Purkinje cell (primary cell): Measurements from ENCODE around the gene TBC1D10B. TPM values are rescaled to one million over a fixed set of nuclear protein-coding genes. Genes with fewer than 3 reads are reported as not detected.

Experiments used
- polyA plus RNA-seq: library from polyadenylated mRNA; unstranded; fragments of >200 nt; fragmentation: Nextera tagmentation; gene quantifications from 2 replicates; pipeline ENCODE4 v1.2.1, GENCODE V29; 2014

TBC1D10B gene, protein sequence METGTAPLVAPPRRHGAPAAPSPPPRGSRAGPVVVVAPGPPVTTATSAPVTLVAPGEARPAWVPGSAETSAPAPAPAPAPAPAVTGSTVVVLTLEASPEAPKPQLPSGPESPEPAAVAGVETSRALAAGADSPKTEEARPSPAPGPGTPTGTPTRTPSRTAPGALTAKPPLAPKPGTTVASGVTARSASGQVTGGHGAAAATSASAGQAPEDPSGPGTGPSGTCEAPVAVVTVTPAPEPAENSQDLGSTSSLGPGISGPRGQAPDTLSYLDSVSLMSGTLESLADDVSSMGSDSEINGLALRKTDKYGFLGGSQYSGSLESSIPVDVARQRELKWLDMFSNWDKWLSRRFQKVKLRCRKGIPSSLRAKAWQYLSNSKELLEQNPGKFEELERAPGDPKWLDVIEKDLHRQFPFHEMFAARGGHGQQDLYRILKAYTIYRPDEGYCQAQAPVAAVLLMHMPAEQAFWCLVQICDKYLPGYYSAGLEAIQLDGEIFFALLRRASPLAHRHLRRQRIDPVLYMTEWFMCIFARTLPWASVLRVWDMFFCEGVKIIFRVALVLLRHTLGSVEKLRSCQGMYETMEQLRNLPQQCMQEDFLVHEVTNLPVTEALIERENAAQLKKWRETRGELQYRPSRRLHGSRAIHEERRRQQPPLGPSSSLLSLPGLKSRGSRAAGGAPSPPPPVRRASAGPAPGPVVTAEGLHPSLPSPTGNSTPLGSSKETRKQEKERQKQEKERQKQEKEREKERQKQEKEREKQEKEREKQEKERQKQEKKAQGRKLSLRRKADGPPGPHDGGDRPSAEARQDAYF
- polyA plus RNA-seq, result 4.2 and 5.3 TPM in 2 replicates

DNA sequence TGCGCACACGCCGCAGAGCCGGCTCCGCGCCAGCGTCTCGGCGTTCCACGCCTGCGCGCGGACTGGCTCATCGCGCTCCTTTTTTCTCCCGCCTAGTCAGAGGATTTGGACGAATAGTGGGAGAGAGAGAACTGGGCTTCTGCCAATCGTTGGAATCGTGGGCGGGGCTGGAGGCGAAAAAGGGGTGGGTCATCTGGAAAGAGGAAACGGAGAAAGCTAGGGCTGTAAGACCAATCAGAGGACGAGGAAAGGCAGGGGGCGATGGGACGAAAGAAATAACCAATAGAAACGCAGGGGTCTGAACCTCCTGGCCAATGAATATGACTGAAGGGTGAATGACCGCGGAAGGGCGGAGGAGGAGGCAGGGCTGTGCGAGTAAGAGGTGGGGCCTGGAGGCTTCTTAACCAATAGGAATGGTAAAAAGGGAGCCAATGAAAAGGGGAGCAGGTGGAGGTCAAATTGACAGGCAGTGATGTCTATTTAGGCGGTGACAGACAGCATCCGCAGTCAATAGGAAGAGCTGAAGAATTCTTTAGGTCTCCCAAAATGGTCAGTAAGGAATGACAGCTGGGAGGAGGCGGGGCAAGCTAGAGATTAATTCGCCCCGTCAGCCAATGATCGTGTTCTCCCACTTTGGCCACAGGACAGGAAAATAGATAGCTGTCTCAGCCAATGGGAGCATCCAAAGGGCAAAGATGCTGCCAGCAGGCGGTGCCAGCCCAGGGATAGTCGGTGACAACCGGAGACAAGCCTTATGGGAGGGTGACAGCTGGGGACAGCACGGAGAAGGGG, at the start of gene TBC1D10B:
Gene TBC1D10B, minus strand, starts transcription at position 39 of the 792 bp plus-strand sequence. CDS start 311 bp downstream, outside the sequence.

DNA sequence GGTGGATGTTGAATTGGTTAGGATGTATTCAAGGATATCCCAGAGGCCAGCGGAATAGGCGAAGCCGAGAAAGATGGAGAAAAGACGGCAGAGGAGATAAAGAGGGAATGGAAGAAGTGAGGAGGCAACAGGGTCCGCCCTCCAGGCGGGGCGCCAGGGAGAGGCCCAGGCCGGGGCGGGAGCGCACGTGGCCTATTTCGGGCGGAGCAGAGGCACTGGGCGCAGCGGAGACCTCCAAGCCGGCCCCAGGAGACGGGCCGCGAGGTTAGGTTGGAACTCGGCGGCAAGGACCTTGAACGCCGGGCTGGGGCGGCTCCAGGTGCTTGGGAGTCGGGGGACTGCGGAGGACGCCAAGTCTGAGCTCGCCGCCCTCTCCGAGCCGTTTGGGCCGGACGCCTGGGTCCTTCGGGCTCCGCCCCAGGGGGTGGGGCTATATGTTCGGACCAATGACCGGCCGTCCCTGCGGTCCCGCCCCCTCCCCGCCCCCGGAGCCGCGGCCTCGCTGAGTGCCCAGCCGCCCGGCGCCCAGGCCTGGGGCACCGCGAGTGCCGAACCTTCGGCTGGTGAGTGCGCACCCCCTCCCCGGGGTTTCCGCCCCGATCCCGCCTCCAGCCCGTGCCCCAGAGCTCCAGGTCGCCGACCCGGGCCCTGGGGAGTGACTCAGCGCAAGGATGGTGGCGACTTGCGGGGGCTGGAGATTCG, 37.0 kb upstream of the TBC1D10B start, which contains the start of gene ZNF771:
Gene ZNF771, plus strand, starts transcription at position 505 of the 702 bp plus-strand sequence. CDS start 448 bp downstream, outside the sequence.

DNA sequence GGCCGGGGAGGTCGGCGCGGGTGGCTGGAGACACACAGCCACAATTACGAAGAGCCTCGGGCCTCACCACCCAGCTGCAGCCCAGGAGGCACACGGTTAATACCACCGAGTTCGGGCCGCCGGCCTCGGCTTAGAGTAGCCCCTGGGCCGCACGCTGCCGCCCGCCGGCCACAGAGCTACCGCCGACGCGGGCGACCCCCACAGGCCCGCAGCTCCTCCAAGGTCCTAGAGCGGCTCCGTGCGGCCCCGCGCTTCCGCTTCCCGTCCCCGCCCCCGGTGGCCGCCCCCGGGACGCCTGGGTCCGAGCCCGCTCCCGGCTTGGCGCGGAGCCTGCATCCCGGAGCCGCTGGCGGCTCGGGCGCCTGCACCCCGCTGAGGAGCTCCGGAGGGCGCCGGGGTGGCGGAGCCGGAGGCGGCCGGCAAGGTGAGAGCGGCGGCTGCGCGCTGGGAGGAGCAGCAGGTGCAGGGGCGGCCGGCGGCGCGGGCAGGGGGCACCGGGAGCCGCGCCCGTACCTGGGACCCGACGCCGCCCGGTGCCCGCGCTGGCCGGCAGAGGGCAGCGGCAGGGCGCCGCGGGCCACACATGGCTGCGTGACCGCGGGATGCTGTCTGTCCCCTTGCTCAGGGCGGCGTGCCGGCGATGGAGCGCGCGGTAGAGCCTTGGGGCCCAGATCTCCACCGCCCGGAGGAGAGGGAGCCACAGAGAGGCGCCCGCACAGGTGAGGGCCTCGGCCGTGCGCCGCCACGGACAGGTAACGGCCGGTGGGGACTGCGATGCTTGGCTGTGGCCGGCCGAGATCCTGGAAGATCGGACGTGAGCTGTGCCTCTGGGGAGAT, 25.1 kb upstream of the TBC1D10B start, which contains the start of gene ZNF48:
Gene ZNF48, plus strand, starts transcription at position 266 of the 837 bp plus-strand sequence. Its CDS starts 375 bp downstream, at position 641.

DNA sequence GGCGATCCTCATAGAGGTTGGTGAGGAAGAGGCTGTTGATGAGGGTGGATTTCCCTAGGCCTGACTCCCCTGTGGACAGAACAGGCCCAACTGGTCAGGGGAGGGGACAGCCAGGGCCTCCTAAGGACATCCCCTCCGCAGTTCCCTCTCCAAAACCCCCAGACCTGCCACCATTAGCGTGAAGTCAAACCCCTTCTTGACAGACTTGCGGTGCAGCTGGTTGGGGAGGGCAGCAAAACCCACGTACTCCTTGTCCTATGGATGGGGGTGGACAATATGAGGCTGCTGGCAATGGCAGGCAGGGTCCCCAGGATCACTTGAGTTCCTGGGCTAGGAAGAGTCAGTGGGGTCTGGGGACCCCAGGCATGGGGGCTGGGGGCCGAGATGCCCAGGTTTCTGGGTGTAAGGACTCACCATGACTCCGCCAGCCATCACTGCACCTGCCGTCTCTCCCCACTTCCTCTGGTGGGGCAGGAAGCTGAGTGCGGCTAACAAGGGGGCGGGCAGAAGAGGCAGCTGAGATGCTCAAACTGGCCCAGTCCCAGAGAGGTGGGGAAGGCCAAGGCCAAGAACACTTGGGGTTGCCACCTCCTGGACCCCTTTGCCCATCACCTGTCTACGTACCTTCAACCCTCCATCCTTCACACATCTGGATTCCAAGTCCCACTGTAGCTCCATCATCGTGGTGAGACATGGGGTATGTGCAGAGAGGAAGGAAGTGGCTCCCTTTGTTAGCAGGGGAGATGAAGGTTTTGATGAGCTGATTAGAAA, 12.0 kb upstream of the TBC1D10B start, which contains the start of gene SEPTIN1:
Gene SEPTIN1, minus strand, starts transcription at position 451 of the 771 bp plus-strand sequence. Its CDS starts 19 bp downstream, at position 432.

DNA sequence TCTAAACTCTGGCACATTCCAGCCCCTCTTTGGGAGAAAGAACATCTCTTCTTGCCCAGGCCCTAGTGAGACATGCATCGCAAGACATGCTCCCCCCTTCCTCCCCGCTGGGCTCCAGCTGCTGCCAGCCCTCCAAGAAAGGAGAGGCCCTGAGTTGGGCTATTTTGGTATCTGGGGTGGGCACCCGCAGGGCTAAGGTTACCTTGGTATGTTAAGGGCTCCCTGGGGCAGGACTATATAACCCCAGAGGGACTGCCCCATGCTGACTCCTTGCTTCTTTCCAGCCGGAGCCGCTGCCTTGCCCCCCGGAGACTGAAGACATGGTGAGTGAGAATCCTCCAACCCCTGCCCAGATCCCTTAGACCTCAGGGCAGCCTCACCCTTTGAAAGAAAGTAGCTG, 4.2 kb upstream of the TBC1D10B start, which contains the start of gene MYL11:
Gene MYL11, plus strand, starts transcription at position 265 of the 400 bp plus-strand sequence. Its CDS starts 56 bp downstream, at position 321.

DNA sequence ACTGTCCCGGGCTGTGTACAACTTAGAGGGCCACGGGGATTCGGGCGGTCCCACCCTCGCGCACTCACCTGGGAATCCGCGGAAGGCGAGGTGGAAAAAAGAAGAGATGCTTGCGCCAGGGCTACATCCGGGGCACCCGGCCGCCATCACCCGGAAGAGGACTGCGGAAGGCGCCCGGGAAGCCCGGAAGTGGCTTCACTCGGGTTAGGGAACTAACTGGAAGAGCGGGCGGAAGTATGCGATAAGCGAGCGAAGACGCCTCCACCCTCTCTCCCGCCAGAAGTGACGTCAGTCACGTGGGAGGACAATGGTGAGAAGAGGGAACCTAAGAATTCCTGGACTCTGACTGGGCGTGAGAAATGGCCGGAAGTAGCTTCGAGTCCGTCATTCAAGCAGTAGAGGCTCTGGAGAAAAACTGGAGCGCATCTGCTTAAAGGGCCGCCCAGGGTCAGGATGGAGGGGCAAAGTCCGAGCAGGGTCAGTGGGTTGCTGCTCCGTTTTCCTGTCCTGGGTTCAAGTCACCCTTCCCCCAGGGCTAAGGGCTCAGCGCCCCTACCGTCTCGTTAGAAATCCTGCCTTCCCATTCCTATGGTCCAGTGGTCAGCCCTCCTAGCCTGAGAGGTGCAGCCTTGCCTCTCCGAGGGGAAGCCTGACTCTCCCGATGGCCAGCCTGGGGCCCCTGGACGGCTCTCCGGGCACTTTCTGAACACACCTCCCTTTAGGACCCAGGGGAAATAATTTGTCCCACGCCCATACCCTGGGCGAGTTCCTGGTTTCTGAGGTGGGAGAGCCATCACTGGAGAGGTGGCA, 14.9 kb downstream of the TBC1D10B start, which contains the start of gene CD2BP2:
Gene CD2BP2, minus strand, starts transcription at position 165 of the 810 bp plus-strand sequence. CDS start 627 bp downstream, outside the sequence.

Other genes with a start within 250 kb of the TBC1D10B start
- gene MAPK3, start 247.3 kb downstream of the TBC1D10B start, polyA plus RNA-seq, result 2.5 and 13.5 TPM in 2 replicates
- gene CORO1A, start 186.9 kb downstream of the TBC1D10B start, polyA plus RNA-seq, result 2.8 TPM in 1 of 2 replicates, not detected in the other
- 114 and 166 TPM in 2 replicates for gene BOLA2B, start 176.8 kb downstream of the TBC1D10B start, polyA plus RNA-seq
- 2.6 and 5.8 TPM in 2 replicates for gene SLX1A, start 176.6 kb downstream of the TBC1D10B start, polyA plus RNA-seq
- 19.6 and 21.3 TPM in 2 replicates for gene SULT1A3, start 171.2 kb downstream of the TBC1D10B start, polyA plus RNA-seq
- gene NPIPB13, start 122.0 kb downstream of the TBC1D10B start, polyA plus RNA-seq, result 0.17 and 0.21 TPM in 2 replicates
- 8.0 and 11.0 TPM in 2 replicates for gene CD2BP2, start 15.2 kb downstream of the TBC1D10B start, polyA plus RNA-seq
- gene MYL11, start 4.3 kb upstream of the TBC1D10B start, polyA plus RNA-seq, result not detected in 2 replicates
- gene SEPTIN1, start 12.1 kb upstream of the TBC1D10B start, polyA plus RNA-seq, result not detected in 2 replicates
- 1.3 and 1.6 TPM in 2 replicates for gene ZNF48, start 24.9 kb upstream of the TBC1D10B start, polyA plus RNA-seq
- gene ZNF771, start 37.1 kb upstream of the TBC1D10B start, polyA plus RNA-seq, result 3.1 and 3.9 TPM in 2 replicates
- 14.3 and 19.1 TPM in 2 replicates for gene DCTPP1, start 59.5 kb upstream of the TBC1D10B start, polyA plus RNA-seq
- gene SEPHS2, start 75.4 kb upstream of the TBC1D10B start, polyA plus RNA-seq, result 24.3 and 24.4 TPM in 2 replicates
- not detected in 2 replicates for gene ITGAL, start 102.2 kb upstream of the TBC1D10B start, polyA plus RNA-seq
- gene ZNF768, start 156.1 kb upstream of the TBC1D10B start, polyA plus RNA-seq, result 0.38 TPM in 1 of 2 replicates, not detected in the other
- gene ZNF747, start 164.4 kb upstream of the TBC1D10B start, polyA plus RNA-seq, result 0.42 and 1.1 TPM in 2 replicates
- gene ZNF764, start 187.9 kb upstream of the TBC1D10B start, polyA plus RNA-seq, result 0.20 and 0.67 TPM in 2 replicates
- gene ZNF688, start 201.2 kb upstream of the TBC1D10B start, polyA plus RNA-seq, result 1.0 and 1.2 TPM in 2 replicates
- gene ZNF785, start 215.2 kb upstream of the TBC1D10B start, polyA plus RNA-seq, result 0.36 and 1.1 TPM in 2 replicates
- gene ZNF689, start 239.9 kb upstream of the TBC1D10B start, polyA plus RNA-seq, result 0.94 and 1.2 TPM in 2 replicates